Cardiac muscle cell (in vitro differentiated cells and primary cell): ENCODE measurements around the gene DUSP8. TPM values are rescaled to one million over a fixed set of nuclear protein-coding genes. Genes with fewer than 3 reads are reported as not detected.

Source experiments
- DNase-seq, 2 donors: peaks; one replicate each; pipeline versions ENCODE4 v3.0.0 to v3.0.0-alpha.2; 2010 to 2017; ENCODE audit warnings: low read depth in 1 of 2, low spot score in 1 of 2
- H3K27ac ChIP-seq: fragments of 200-600 bp; sonication (generic); 2 replicates; pipeline ENCODE4 v1.5.1; 2016
- H3K27me3 ChIP-seq: fragments of 200-600 bp; sonication (generic); 2 replicates; pipeline ENCODE4 v1.6.0; 2016; ENCODE audit warnings: control low read depth
- H3K36me3 ChIP-seq: fragments of 200-600 bp; sonication (generic); 2 replicates; pipeline ENCODE4 v1.5.1; 2016; ENCODE audit warnings: control low read depth
- H3K4me1 ChIP-seq: fragments of 200-600 bp; sonication (generic); 2 replicates; pipeline ENCODE4 v1.8.1; 2017; ENCODE audit warnings: low read depth, mild to moderate bottlenecking, mixed run types
- H3K4me3 ChIP-seq: fragments of 200-600 bp; sonication (generic); 2 replicates; pipeline ENCODE4 v1.5.1; 2016; ENCODE audit warnings: mild to moderate bottlenecking
- H3K9me3 ChIP-seq: fragments of 200-600 bp; sonication (generic); 2 replicates; pipeline ENCODE4 v1.5.1; 2017; ENCODE audit warnings: low read depth, mild to moderate bottlenecking, control low read depth
- CTCF ChIP-seq: IDR thresholded peaks from 2 replicates; pipeline ENCODE4 v1.5.1; 2012; ENCODE audit warnings: low read depth, mild to moderate bottlenecking, low read length
- polyA plus RNA-seq: library from polyadenylated mRNA; unstranded; fragments of >200 nt; fragmentation: Nextera tagmentation; extraction: Ambion mirVana; gene quantifications from 2 replicates; pipeline ENCODE4 v1.2.1, GENCODE V29; 2016
- total RNA-seq: library from RNA; depleted of rRNA; stranded (reverse); fragments of >200 nt; gene quantifications from 2 replicates; pipeline ENCODE4 v1.2.3, GENCODE V29; 2016

The DUSP8 gene
- total and polyA plus RNA-seq, 2 experiments from 2014 or later: 0.51 to 0.59 TPM

DNA sequence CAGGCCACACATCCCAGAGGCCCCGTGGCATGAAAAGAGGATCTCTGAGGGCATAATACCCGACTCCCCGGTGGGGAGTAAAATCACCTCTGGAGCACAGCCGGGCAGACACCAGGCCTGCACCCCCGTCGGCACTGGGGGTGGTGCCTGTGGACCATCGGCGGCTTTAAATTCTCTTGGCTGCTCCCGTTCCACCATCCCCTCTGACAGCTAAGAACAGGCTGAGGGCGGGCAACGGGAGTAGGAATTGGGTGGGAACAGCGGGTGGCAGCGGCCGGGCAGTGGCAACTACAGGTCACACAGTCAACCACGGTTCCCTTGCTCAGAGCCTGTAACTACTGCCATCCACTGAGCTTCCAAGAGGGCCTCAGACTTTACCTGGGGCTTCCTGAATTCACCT lies 45.3 kb downstream of the DUSP8 start:
- Histone ChIP-seq H3K4me1 (peaks cover 11% of the 10 kb centered on the region), H3K4me3 (no peak overlapping the region), H3K27me3 (no peaks in the 10 kb centered on the region), H3K9me3 (no peaks in the 10 kb centered on the region), H3K36me3 (no peaks in the 10 kb centered on the region), H3K27ac (no peak overlapping the region)
- TF ChIP-seq CTCF: no peak
- no peak for DNase-seq

DNA sequence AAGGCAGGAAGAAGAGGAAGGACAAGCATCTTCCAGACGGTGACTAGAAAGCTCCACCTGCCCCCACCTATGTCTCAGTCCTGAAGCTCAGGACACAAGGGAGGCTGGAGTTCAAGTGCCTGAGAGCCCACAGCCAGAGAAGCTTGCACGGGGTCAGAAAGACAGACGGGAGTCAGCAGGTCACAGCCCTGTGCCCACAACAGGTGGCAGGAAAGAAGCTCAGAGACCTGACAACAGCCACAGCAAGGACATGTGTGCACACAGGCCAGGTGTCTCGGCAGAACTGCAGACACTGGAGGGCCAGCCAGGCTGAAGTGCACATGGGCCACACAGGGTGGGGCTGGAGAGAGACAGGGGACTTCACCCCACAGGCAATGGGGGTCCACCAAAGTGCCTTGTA lies 48.3 kb downstream of the DUSP8 start:
- no peak for TF ChIP-seq CTCF
- no peak for DNase-seq
- Histone ChIP-seq H3K4me3 (no peak overlapping the region), H3K9me3 (no peaks in the 10 kb centered on the region), H3K4me1 (peaks cover 16% of the 10 kb centered on the region), H3K36me3 (no peaks in the 10 kb centered on the region), H3K27ac (peak overlapping the region; percentile 38), H3K27me3 (no peaks in the 10 kb centered on the region)

DNA sequence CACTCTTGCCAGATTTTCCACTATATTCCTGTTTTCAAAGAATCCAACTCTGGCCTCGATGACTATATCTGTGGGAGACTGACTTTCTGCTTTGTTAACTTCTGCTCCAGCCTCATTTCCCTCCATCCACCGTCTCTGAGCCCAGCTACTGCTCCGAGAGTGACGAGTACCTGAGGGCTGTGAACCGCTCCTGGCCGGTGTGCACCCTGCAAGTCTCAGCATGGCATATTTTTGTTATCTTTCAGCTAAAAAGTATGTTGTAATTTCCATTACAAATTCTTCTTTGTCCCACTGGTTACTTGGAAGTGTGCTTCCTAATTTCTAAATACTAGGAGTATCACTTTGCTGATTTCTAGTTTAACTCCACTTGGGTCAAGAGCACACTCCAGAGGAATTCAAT lies 49.0 kb downstream of the DUSP8 start:
- Histone ChIP-seq H3K36me3 (no peaks in the 10 kb centered on the region), H3K4me3 (no peak overlapping the region), H3K9me3 (no peaks in the 10 kb centered on the region), H3K27me3 (no peaks in the 10 kb centered on the region), H3K4me1 (peaks cover 16% of the 10 kb centered on the region), H3K27ac (peak overlapping the region; percentile 38)
- DNase-seq: no peak
- no peak for TF ChIP-seq CTCF

DNA sequence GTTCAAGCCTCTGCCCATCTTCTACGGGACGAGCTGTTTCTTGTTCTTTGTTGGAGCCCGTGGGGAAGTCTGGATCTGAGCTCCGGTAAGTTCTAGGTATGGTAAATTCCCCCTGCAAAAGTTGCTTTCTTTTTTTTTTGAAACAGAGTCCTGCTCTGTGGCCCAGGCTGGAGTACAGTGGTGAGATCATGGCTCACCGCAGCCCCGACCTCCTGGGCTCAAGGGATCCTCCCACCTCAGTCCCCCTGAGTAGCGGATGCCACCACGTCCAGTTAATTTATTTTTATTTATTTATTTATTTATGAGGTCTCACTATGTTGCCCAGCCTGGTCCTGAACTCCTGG lies 50.0 kb downstream of the DUSP8 start:
- no peaks in the 10 kb centered on the region for H3K27me3 ChIP-seq
- no peak overlapping the region for H3K27ac ChIP-seq
- TF ChIP-seq CTCF: no peak
- H3K4me1 ChIP-seq: peaks cover 16% of the 10 kb centered on the region
- H3K9me3 ChIP-seq: no peaks in the 10 kb centered on the region
- no peaks in the 10 kb centered on the region for H3K36me3 ChIP-seq
- DNase-seq: no peak
- no peak overlapping the region for H3K4me3 ChIP-seq

DNA sequence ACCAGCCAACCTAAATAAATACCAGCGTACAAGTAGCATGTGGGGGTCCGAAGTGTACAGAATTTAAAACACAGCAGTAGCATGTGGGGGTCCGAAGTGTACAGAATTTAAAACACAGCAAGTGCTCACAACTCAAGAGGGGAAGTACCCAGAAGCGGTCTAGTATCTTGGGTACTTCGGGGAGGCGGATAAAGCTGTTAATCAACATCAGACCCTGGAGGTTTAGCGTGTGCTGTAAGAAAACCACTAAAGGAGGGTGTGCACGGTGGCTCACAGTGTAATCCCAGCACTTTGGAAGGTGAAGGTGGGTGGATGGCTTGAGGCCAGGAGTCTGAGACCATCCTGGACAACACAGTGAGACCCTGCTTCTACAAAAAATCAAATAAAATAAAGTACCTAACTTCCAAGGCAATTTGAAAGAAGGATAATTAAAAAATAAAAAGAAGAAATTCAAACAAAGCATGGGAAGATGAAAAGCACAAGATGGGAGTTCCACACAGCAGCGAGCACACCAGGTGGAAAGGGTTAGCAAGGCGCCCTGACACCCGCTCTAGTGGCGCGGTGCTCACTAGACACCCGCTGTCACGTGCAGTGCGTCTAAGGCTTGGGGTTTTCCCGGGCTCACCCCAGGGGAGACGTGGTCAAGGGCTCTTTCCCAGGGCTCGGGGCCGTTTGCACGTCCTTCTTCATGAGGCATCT lies 50.5 kb downstream of the DUSP8 start:
- Histone ChIP-seq H3K27ac (no peak overlapping the region), H3K4me3 (no peak overlapping the region), H3K36me3 (no peaks in the 10 kb centered on the region), H3K9me3 (no peaks in the 10 kb centered on the region), H3K27me3 (no peaks in the 10 kb centered on the region), H3K4me1 (peaks cover 16% of the 10 kb centered on the region)
- TF ChIP-seq CTCF: no peak
- no peak for DNase-seq
